Measurements from ENCODE around the gene EEF2K.

GRCh38 chr16:22239131-22239805 lies 33.2 kb downstream of the EEF2K start:
- TF ChIP-seq, protein P1, sequence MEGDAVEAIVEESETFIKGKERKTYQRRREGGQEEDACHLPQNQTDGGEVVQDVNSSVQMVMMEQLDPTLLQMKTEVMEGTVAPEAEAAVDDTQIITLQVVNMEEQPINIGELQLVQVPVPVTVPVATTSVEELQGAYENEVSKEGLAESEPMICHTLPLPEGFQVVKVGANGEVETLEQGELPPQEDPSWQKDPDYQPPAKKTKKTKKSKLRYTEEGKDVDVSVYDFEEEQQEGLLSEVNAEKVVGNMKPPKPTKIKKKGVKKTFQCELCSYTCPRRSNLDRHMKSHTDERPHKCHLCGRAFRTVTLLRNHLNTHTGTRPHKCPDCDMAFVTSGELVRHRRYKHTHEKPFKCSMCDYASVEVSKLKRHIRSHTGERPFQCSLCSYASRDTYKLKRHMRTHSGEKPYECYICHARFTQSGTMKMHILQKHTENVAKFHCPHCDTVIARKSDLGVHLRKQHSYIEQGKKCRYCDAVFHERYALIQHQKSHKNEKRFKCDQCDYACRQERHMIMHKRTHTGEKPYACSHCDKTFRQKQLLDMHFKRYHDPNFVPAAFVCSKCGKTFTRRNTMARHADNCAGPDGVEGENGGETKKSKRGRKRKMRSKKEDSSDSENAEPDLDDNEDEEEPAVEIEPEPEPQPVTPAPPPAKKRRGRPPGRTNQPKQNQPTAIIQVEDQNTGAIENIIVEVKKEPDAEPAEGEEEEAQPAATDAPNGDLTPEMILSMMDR (IDR thresholded peaks at IDR 0.05 in 4 of 5, conservative IDR thresholded peaks at IDR 0.05 in 1 of 5): no peak
- no peak for TF ChIP-seq POLR2A (IDR thresholded peaks at IDR 0.05)

All from gastrocnemius medialis (tissue), 4 donors.